ENCODE results near the gene DHX8. TPM values are rescaled to one million over a fixed set of nuclear protein-coding genes. Genes with fewer than 3 reads are reported as not detected.
"Not testable (repeated sequence)": the region's sequence is repeated elsewhere in the genome, so short reads cannot be mapped to it uniquely, and the experiment has no call there.

DHX8 gene
- total RNA-seq, 2 donors from 2014 or later: 42.6 to 71.0 TPM

DNA sequence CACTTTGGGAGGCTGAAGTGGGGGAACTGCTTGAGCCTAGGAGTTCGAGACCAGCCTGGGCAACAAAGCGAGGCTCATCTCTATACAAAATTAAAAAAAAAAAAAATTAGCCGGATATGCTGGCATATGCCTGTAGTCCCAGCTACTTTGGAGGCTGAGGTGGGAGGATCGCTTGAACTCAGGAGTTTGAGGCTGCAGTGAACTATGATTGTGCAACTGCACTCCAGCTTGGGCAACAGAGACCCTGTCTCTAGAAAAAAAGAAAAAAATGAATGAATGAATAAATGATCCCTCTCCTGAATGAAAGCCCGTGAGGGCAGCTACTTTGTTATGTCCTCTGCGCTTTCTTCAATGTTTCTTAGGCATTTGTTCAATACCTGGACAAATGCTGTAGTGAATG is 27.7 kb upstream of the DHX8 start:
- H3K9me3 Mint-ChIP-seq: no peaks in the 10 kb centered on the region
- no peak for DNase-seq (ENCODE audit: low spot score in 2 of 2)
- no peak for ATAC-seq
- no peaks in the 10 kb centered on the region for H3K36me3 Mint-ChIP-seq
- H3K27ac Mint-ChIP-seq: no peak overlapping the region

DNA sequence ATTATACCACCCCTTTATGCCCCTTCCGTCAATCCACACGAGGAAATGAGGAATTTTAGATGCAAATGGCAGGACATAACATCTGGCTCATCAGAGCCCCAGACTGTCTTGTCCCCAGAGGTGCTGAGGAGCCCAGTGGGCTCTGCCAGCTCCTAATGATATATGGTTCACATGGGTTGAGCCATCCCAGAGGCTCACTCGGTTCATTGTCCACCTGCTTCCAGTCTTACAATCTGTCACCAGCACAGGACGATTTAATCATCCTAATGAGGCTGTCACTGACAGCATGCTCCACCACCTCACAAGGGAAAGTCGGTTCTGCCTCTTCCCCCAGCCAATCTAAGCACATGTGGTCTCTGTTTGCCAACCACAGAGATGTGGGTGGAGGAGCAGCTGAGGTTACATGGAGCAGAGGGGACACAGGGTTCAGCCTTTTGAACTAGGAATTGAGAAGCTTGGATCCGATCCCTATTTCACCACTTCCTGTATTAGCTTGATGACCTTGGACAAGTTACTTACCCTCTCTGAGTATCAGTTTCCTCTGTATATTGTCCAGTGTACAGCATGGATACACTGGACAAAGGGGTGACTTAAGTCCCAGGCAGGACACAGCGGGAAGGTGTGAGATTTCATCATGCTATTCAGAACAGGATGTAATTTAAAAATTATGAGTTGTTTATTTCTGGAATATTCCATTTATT is 27.0 kb upstream of the DHX8 start:
- ATAC-seq (peak in 1 of 2 donors; percentile 20), DNase-seq (ENCODE audit: low spot score in 2 of 2) (no peak)
- H3K9me3 Mint-ChIP-seq: no peaks in the 10 kb centered on the region
- H3K27ac Mint-ChIP-seq: peak overlapping the region in 1 of 2 donors; percentile 31
- no peaks in the 10 kb centered on the region for H3K36me3 Mint-ChIP-seq

DNA sequence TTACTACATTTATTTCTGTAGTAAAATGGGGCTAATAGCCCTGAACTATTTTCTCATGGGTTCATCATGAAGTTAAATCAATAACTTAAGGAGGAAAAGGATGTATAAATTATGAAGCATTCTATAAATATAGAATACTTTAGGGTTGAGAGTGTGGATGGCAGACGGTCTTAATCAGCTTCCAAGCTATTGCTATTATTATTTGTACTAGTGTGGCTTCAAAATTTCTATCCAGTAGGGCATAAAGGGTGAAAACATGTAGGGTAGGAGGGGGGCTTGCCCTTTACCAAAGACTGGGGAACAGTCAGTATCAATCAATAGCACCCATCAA is 26.4 kb upstream of the DHX8 start:
- Mint-ChIP-seq H3K9me3 (no peaks in the 10 kb centered on the region), H3K36me3 (no peaks in the 10 kb centered on the region), H3K27ac (no peak overlapping the region)
- no peak for ATAC-seq
- no peak for DNase-seq (ENCODE audit: low spot score in 2 of 2)

DNA sequence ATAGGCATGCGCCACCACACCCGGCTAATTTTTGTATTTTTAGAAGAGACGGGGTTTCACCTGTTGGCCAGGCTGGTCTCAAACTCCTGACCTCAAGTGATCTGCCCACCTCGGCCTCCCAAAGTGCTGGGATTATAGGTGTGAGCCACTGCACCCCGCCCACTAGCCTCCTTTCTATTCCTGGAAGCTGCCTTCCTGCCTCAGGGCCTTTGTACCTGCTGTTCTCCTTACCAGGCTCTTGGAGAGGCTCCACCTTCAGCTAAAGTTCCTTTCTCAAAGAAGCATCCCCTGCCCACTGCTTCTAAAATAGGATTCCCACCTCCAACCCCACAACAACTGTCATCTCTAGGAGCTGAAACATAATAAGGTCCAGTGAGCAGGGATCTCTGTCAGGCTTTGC is 23.9 kb upstream of the DHX8 start:
- ATAC-seq; H3K9me3 Mint-ChIP-seq; H3K36me3 Mint-ChIP-seq; H3K27ac Mint-ChIP-seq; DNase-seq (ENCODE audit: low spot score in 2 of 2): not testable (repeated sequence)

DNA sequence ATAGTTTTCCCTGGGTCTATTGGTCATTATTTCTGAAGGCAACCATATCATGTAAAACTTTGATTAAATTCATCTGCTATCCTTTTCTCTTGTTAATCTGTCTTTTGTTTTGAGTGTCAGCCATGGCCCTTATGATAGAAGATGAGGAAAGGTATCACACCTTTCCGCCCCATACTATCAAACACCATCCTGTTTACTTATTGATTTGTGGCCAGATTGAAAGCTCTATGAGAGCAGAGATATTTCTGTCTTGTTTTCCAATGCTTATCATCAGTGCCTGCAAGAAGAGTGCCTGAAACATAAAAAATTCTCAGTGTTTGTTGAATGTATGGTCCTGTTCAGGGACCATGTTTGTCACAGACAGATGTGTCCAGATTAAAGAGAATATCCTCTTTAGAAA is 22.6 kb upstream of the DHX8 start:
- Mint-ChIP-seq H3K27ac (no peak overlapping the region), H3K9me3 (no peaks in the 10 kb centered on the region), H3K36me3 (no peaks in the 10 kb centered on the region)
- ATAC-seq: no peak
- DNase-seq (ENCODE audit: low spot score in 2 of 2): no peak

DNA sequence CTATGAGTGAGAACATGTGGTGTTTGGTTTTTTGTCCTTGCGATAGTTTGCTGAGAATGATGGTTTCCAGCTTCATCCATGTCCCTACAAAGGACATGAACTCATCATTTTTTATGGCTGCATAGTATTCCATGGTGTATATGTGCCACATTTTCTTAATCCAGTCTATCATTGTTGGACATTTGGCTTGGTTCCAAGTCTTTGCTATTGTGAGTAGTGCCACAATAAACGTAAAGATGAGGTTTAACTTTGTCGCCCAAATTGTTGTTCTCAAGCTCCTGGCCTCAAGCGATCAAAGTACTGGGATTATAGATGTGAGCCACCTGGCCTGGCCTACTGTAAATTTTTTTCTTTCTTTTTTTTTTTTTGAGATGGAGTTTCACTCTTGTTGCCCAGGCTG is 21.2 kb upstream of the DHX8 start:
- H3K36me3 Mint-ChIP-seq; DNase-seq (ENCODE audit: low spot score in 2 of 2); H3K9me3 Mint-ChIP-seq; ATAC-seq; H3K27ac Mint-ChIP-seq: not testable (repeated sequence)

DNA sequence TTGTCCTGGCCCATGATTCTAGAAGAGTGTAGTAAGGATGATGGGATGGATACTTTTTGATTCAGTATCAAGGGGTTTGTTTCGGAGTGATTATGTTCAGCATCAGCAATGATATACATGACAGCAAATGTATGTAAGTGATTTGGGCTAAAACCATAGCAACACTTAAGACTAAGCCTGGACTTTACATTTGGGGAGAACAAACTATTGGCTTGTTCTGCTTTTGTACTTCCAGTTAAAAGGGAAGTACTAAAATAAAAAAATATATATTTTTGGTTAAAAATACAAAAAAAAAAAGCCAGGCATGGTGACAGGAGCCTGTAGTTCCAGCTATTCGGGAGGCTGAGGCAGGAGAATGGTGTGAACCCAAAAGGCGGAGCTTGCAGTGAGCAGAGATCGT is 20.5 kb upstream of the DHX8 start:
- H3K36me3 Mint-ChIP-seq: no peaks in the 10 kb centered on the region
- no peak for ATAC-seq
- no peak for DNase-seq (ENCODE audit: low spot score in 2 of 2)
- no peaks in the 10 kb centered on the region for H3K9me3 Mint-ChIP-seq
- H3K27ac Mint-ChIP-seq: no peak overlapping the region

DNA sequence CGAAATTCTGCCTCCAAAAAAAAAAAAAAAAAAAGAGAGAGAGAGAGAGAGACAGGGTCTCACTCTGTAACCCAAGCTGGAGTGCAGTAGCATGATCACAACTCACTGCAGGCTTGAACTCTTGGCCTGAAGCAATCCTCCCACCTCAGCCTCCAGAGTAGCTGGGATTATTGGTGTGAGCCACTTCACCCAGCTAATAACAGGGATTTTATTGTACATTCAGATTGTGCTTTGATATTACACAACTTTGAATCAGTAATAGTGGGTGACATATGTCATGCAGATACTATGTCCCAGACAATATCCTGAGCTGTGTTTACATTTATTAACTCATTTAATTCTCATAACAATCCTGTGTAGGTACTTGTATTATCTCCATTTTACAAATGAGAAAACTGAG is 19.7 kb upstream of the DHX8 start:
- no peaks in the 10 kb centered on the region for H3K36me3 Mint-ChIP-seq
- ATAC-seq (no peak), DNase-seq (ENCODE audit: low spot score in 2 of 2) (no peak)
- no peak overlapping the region for H3K27ac Mint-ChIP-seq
- no peaks in the 10 kb centered on the region for H3K9me3 Mint-ChIP-seq

DNA sequence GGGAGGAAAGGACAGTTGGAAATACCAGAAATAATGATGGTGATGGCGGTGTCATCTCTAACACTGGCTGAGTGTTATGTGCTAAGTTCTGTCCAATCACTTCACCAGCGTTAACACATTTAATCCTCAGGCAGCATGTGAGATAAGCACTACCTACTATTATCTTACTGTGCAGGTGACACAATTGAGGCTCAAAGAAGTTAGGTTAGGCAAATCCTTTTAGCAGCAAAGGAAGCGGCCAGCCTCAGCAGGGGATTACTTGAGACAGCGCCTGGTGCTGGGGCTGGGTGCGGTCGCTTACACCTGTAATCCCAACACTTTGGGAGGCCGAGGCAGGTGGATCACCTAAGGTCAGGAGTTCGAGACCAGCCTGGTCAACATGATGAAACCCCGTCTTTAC is 18.7 kb upstream of the DHX8 start:
- no peaks in the 10 kb centered on the region for H3K36me3 Mint-ChIP-seq
- DNase-seq (ENCODE audit: low spot score in 2 of 2): no peak
- H3K27ac Mint-ChIP-seq: no peak overlapping the region
- no peaks in the 10 kb centered on the region for H3K9me3 Mint-ChIP-seq
- ATAC-seq: no peak

DNA sequence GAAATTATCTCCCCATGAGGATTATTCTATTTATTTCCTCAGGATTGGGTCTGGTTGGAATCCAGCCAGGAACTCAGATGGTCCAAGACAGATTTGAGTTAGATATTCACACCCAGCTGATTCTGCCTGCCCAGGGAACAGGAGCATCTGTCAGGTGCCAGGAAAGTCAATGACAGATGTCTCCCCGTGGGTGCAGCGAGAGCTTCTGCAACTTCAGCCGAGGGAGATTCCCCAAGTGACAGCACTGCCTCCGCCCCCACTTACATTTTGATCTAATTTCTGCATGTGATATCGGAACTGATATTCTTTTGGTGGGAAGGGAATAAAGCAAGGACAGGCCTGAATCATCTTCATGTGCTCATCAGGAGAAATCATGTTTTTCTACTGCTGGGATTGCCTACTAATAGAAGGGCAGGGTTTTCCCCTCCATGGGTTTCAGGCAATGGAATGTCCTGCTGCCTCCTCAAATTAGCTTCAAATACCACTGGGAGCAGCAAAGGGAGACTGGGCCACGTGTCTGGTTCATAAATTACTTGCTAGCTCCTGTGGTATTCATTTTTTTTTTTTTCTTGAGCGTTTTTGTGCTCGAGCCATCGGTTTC is 15.7 kb upstream of the DHX8 start:
- no peak for ATAC-seq
- no peak for DNase-seq (ENCODE audit: low spot score in 2 of 2)

DNA sequence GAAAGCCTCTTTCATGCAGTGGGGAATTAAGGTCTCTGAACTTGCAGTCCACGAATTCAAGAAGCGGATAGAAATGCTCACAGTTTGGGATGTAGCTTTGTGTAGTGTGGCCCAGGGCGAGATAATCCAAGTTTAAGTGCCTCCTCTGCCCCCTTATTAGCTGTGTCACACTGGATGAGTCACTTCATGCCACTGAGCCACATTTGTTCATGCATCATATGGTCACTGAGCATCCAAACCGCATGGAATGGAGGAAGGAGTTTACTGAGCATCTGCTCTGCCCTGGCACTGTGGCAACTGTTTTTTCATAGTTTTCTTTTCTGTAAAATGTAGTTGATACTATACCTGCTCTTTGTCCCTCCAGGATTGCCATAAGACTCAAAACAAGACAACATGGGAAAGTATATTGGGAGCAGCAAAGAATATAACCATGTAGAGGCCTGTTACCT is 15.1 kb upstream of the DHX8 start:
- Mint-ChIP-seq H3K36me3 (no peaks in the 10 kb centered on the region), H3K9me3 (no peaks in the 10 kb centered on the region), H3K27ac (no peak overlapping the region)
- ATAC-seq: no peak
- no peak for DNase-seq (ENCODE audit: low spot score in 2 of 2)

More for the DNA sequence above, 15.7 kb upstream of the DHX8 start:
- no peaks in the 10 kb centered on the region for H3K36me3 Mint-ChIP-seq
- H3K9me3 Mint-ChIP-seq: no peaks in the 10 kb centered on the region
- H3K27ac Mint-ChIP-seq: no peak overlapping the region

DNA sequence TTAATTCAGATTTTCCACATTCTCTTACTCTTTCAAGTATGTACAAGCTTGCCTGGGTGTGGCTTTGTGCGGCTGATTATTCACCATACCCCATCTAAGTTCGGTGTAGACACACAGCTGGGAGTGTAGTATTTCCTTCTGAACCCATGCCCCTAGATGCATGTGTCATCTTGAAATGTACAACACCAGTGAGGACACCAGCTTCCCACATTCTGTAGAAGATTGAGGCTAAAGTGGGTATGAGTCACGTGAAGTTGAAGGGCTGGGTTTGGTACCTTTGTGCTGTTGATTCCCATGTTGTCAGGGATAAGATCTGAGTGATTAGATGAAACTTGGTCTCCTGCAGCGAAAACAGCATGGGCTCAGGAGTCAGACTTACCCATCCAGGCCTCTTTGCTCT is 14.6 kb upstream of the DHX8 start:
- Mint-ChIP-seq H3K36me3 (no peaks in the 10 kb centered on the region), H3K27ac (no peak overlapping the region), H3K9me3 (no peaks in the 10 kb centered on the region)
- ATAC-seq (peak; percentile 30 to 33), DNase-seq (ENCODE audit: low spot score in 2 of 2) (no peak)

DNA sequence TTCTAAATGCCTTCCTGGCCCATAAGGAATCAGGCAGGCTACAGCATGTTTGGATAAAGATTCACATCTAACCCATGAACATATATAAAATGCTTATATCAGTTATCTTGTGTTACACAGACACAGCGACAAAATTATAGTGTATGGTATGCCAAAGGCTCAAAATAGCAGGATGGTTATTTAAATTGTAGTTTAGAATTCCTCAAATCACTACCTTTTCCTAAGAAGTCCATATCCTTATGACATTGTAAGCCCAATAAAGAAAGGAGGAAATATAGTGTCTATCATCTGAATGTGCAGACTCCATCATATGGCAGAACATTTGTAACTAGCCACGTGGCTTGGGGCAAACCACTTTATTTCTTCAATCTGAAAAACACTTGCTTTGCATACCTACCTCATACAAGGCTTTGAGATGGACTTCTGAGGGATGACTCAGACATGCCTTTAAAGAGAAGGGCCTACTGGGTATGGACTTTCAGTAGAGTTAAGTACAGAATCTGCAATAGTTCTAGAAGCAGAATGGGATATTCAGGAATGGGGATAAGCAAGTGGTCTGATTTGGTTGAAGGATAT is 12.1 kb upstream of the DHX8 start:
- Mint-ChIP-seq H3K9me3 (no peaks in the 10 kb centered on the region), H3K27ac (no peak overlapping the region), H3K36me3 (no peaks in the 10 kb centered on the region)
- ATAC-seq (no peak), DNase-seq (ENCODE audit: low spot score in 2 of 2) (no peak)

DNA sequence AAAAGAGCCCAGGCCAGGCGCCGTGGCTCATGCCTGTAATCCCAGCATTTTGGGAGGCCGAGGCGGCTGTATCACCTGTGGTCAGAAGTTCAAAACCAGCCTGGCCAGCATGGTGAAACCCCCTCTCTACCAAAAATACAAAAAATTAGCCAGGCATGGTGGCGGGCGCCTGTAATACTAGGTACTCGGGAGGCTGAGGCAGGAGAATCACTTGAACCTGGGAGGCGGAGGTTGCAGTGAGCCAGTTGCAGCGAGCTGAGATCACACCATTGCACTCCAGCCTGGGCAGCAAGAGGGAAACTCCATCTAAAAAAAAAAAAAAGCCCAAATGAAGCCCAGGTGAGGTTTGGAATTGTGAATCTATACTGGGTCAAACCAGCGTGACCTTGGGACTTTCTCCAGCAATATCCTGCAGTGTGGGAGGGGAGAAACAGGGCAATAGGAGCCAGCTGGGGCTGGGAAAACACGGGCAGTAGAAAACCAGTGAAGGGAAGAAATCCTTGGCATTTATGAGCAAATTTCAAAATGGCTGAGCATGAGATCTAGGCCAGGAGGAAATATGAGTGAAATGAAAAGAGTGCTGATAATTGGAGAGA is 8.2 kb upstream of the DHX8 start:
- DNase-seq (ENCODE audit: low spot score in 2 of 2) (no peak), ATAC-seq (no peak)
- Mint-ChIP-seq H3K9me3 (no peaks in the 10 kb centered on the region), H3K27ac (no peak overlapping the region), H3K36me3 (no peaks in the 10 kb centered on the region)

DNA sequence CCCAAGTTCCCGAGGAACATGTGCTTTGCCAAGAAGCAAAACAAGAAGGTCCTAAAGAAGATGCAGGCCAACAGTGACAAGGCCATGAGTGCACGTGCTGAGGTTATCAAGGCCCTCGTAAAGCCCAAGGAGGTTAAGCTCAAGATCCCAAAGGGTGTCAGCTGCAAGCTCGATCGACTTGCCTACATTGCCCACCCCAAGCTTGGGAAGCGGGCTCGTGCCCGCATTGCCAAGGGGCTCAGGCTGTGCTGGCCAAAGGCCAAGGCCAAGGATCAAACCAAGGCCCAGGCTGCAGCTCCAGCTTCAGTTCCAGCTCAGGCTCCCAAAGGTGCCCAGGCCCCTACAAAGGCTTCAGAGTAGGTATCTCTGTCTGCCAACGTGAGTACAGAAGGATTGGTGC is 7.5 kb upstream of the DHX8 start:
- H3K27ac Mint-ChIP-seq; H3K9me3 Mint-ChIP-seq; H3K36me3 Mint-ChIP-seq; ATAC-seq; DNase-seq (ENCODE audit: low spot score in 2 of 2): not testable (repeated sequence)

DNA sequence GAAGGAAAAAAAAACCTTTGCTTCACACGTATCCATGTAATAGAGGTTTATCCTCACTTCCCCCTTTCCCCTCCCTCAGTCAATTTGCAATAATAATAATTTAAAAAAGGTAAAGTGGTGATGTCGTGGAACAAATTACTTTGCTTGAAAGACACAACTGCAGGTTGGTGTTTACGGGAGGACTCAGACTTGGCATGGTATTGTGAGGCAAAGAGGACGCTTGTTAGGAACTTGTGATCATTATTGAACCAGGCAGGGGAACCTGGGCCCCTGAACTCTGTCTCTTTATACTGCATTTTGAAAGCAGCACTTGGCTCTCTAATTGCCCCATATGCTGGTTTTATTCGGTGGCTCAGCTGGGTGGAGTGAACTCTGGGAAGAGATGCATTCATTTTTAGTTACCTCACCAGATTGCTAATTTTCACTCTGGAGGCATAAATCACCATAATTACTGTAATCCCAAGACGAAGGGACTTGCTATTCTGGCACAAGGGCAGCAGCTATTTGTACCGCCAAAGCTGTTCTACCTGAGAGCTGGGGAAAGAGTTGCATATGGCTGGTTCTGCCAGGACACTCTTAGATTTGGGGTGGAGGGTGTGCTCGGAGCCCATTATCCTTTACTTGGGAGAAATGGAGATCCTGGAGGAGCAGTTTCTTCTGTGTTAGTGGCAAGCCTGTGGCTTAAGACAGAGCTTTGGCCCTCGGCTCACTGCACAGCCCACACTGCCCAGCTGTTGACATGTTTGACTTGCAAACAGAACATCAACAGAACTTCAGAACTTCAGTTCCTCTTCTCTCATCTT is 5.7 kb upstream of the DHX8 start:
- DNase-seq (ENCODE audit: low spot score in 2 of 2) (no peak), ATAC-seq (no peak)
- no peak overlapping the region for H3K27ac Mint-ChIP-seq
- H3K36me3 Mint-ChIP-seq: no peaks in the 10 kb centered on the region
- no peaks in the 10 kb centered on the region for H3K9me3 Mint-ChIP-seq

DNA sequence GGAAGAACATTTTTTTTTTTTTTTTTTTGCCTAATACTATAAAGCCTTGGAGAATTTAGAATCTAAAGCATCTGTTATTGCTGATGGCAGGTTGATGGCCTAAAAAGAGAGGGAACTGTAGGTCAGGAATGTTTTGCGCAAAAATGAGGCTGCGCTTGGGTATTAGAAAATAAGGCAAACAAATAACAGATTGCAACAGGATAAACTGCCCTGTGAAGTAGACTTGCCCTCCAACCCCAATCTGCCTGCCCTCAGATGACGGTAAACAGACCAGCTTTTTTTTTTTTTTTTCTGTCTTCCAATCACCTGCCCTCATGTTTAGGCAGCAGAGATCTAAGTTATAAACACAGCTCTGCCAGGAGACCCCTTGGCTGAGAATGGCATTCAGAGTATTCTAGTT is 3.8 kb upstream of the DHX8 start:
- DNase-seq (ENCODE audit: low spot score in 2 of 2): no peak
- Mint-ChIP-seq H3K36me3 (peaks cover 9 to 12% of the 10 kb centered on the region in 2 donors), H3K27ac (no peak overlapping the region)

More for the DNA sequence above, 3.8 kb upstream of the DHX8 start:
- H3K9me3 Mint-ChIP-seq: no peaks in the 10 kb centered on the region
- no peak for ATAC-seq
